NCI-H2107 (cell line): ENCODE results near the gene MX1.

Experiments
- DNase-seq: peaks from one replicate; lab custom pipeline; 2025; lab: John Stamatoyannopoulos, UW

The MX1 gene

GRCh38 chr21:41491412-41491811, 65.4 kb downstream of the MX1 start:
- DNase-seq, result no peak

- no peak for DNase-seq
Observed at GRCh38 chr21:41494242-41494641, 68.2 kb downstream of the MX1 start.

GRCh38 chr21:41497008-41497407, 71.0 kb downstream of the MX1 start:
- DNase-seq, result no peak

GRCh38 chr21:41497788-41498187, 71.7 kb downstream of the MX1 start:
- no peak for DNase-seq

GRCh38 chr21:41499920-41500319, 73.9 kb downstream of the MX1 start:
- no peak for DNase-seq

- DNase-seq, result no peak
Observed at GRCh38 chr21:41500363-41500762, 74.3 kb downstream of the MX1 start.

- DNase-seq, result peak; percentile 57
Observed at GRCh38 chr21:41500931-41501381, 74.9 kb downstream of the MX1 start.

- DNase-seq, result no peak
Observed at GRCh38 chr21:41501919-41502318, 75.9 kb downstream of the MX1 start.

GRCh38 chr21:41503331-41503730, 77.3 kb downstream of the MX1 start:
- DNase-seq, result no peak

- DNase-seq, result no peak
Observed at GRCh38 chr21:41504030-41504429, 78.0 kb downstream of the MX1 start.

GRCh38 chr21:41506005-41506594, 80.1 kb downstream of the MX1 start:
- DNase-seq, result no peak

GRCh38 chr21:41506611-41507520, 80.8 kb downstream of the MX1 start:
- DNase-seq, result no peak

- no peak for DNase-seq
Observed at GRCh38 chr21:41507521-41508414, 81.7 kb downstream of the MX1 start, which contains the start of gene TMPRSS2. Gene TMPRSS2, minus strand, starts transcription at chr21:41508158. Its CDS starts 10,025 bp downstream, at chr21:41498133.

GRCh38 chr21:41508415-41509144, 82.5 kb downstream of the MX1 start:
- no peak for DNase-seq
